Spleen (tissue), 11 donors: ENCODE results near the gene PTPRC. TPM values are rescaled to one million over a fixed set of nuclear protein-coding genes. Genes with fewer than 3 reads are reported as not detected.

Experiments
- DNase-seq: peaks from one replicate; pipeline ENCODE4 v3.0.0-alpha.2; 2020
- H3K27ac ChIP-seq, 8 donors: fragments of 200-600 bp; sonication (generic) in 7 of 8; 1 replicate in 4 of 8; 2 replicates in 4 of 8; pipeline versions ENCODE4 v1.5.0 to v1.8.0; 2016 to 2021; ENCODE audit warnings: inconsistent platforms in 4 of 8, mild to moderate bottlenecking in 4 of 8, moderate library complexity in 1 of 8
- H3K27me3 ChIP-seq, 7 donors: fragments of 200-600 bp; sonication (generic) in 6 of 7; replicated peaks in 1 of 7; 1 replicate in 4 of 7; 2 replicates in 3 of 7; pipeline versions ENCODE4 v1.5.0 to v1.8.0; 2016 to 2021; ENCODE audit warnings: inconsistent platforms in 3 of 7, mild to moderate bottlenecking in 1 of 7
- H3K36me3 ChIP-seq, 6 donors: fragments of 200-600 bp; sonication (generic) in 5 of 6; 1 replicate in 4 of 6; 2 replicates in 2 of 6; pipeline versions ENCODE4 v1.5.0 to v1.8.0; 2016 to 2021; ENCODE audit warnings: inconsistent platforms in 2 of 6
- H3K4me1 ChIP-seq, 6 donors: fragments of 200-600 bp; sonication (generic) in 5 of 6; 1 replicate in 3 of 6; 2 replicates in 3 of 6; pipeline versions ENCODE4 v1.5.0 to v1.8.0; 2016 to 2021; ENCODE audit warnings: inconsistent platforms in 3 of 6
- H3K4me3 ChIP-seq, 8 donors: fragments of 200-600 bp; sonication (generic) in 7 of 8; 1 replicate in 4 of 8; 2 replicates in 4 of 8; pipeline versions ENCODE4 v1.5.0 to v1.8.0; 2016 to 2021; ENCODE audit warnings: inconsistent platforms in 4 of 8, mild to moderate bottlenecking in 4 of 8, moderate library complexity in 2 of 8
- H3K9me3 ChIP-seq, 8 donors: fragments of 200-600 bp; sonication (generic) in 7 of 8; 1 replicate in 4 of 8; 2 replicates in 4 of 8; pipeline versions ENCODE4 v1.5.0 to v1.8.0; 2016 to 2021; ENCODE audit warnings: inconsistent platforms in 4 of 8
- CTCF ChIP-seq, 11 experiments: fragments of 200-600 bp in 7 of 11; fragments of 450-650 bp in 4 of 11; sonication (generic) in 4 of 11; IDR thresholded peaks in 8 of 11; conservative IDR thresholded peaks in 3 of 11; 1 replicate in 7 of 11; 2 replicates in 4 of 11; pipeline versions ENCODE4 v1.4.0 to v1.8.0; 2016 to 2021; ENCODE audit warnings: antibody characterized with exemption in 11 of 11, inconsistent platforms in 4 of 11, mild to moderate bottlenecking in 1 of 11
- POLR2A ChIP-seq, 3 donors: fragments of 450-650 bp; IDR thresholded peaks; one replicate each; pipeline ENCODE4 v1.5.1; 2017; ENCODE audit warnings: antibody characterized with exemption in 3 of 3, mild to moderate bottlenecking in 1 of 3
- POLR2AphosphoS5 ChIP-seq, 3 donors: sonication (generic); formaldehyde crosslinking; IDR thresholded peaks; one replicate each; pipeline ENCODE4 v1.5.1; 2017; ENCODE audit warnings: antibody characterized with exemption in 3 of 3
- WGBS, 5 donors: extraction: QIAGEN DNeasy Blood & Tissue Kit in 3 of 5; methylation state at CpG; one replicate each; pipeline versions ENCODE4 v1.1.5 to v1.1.7; 2013 to 2018; 5-methylcytosine and 5-hydroxymethylcytosine counted together
- intact Hi-C: fragments of 100-400 bp; cut with DNase I; formaldehyde crosslinking; loops from one replicate; pipeline ENCODE4 v1.15.0; 2023; ENCODE audit warnings: low total_unique reads
- polyA plus RNA-seq, 3 donors: library from polyadenylated mRNA; stranded (reverse); fragments of 200-250 nt; gene quantifications; one replicate each; pipeline ENCODE4 v1.2.1, GENCODE V29; 2013
- total RNA-seq, 7 donors: library from RNA; depleted of rRNA in 3 of 7; stranded (reverse); fragments of >200 nt in 3 of 7; fragmentation: NEBNext Ultra II Directional in 4 of 7; extraction: Animal tissue kit (Norgen Biotek cat#: 25700) in 4 of 7; gene quantifications; one replicate each; pipeline versions ENCODE4 v1.1.0 to v1.2.1, GENCODE V29; 2016 to 2021
- donor health status: healthy with polysubstance abuse.
- donor health status: DM: no; HTN: no; CAD: no; lungs with moderate emphysema.
- donor health status: DM: no; HTN: no; CAD: no.
- donor health status: Bipolar disorder and iron deficiency.
- donor health status: healthy.
- donor health status: DM: no; HTN: no; CAD: no.
- donor health status: DM: yes; HTN: yes; CAD: no.

PTPRC gene
- total and polyA plus RNA-seq, 10 donors: 79.2 to 716 (median 476) TPM

- H3K4me1 ChIP-seq: peaks cover 3 to 78% (median 53%) of the 10 kb centered on the region in 6 donors
- H3K27me3 ChIP-seq: no peaks in the 10 kb centered on the region
- H3K9me3 ChIP-seq: no peaks in the 10 kb centered on the region
- H3K27ac ChIP-seq: peak overlapping the region in 7 of 8 donors; percentile 10 to 95 (median 90)
- no peaks in the 10 kb centered on the region for H3K36me3 ChIP-seq
- no peak for DNase-seq
- intact Hi-C loops: no loop called here
- H3K4me3 ChIP-seq: no peak overlapping the region
- TF ChIP-seq CTCF (IDR thresholded peaks at IDR 0.05 in 8 of 11, conservative IDR thresholded peaks at IDR 0.05 in 3 of 11) (no peak), POLR2AphosphoS5 (IDR thresholded peaks at IDR 0.05) (no peak), POLR2A (IDR thresholded peaks at IDR 0.05) (no peak)
Observed at GRCh38 chr1:198635964-198636363, 2.9 kb upstream of the PTPRC start.

- peak overlapping the region; percentile 10 to 95 (median 91) for H3K27ac ChIP-seq
- WGBS, 5 donors: 77 to 87% (median 82%) methylated on average over 2 of the region's 2 CpGs
- TF ChIP-seq POLR2AphosphoS5 (IDR thresholded peaks at IDR 0.05) (no peak), POLR2A (IDR thresholded peaks at IDR 0.05) (no peak), CTCF (IDR thresholded peaks at IDR 0.05 in 8 of 11, conservative IDR thresholded peaks at IDR 0.05 in 3 of 11) (no peak)
- peaks cover 3 to 73% (median 50%) of the 10 kb centered on the region in 6 donors for H3K4me1 ChIP-seq
- no peaks in the 10 kb centered on the region for H3K27me3 ChIP-seq
- H3K36me3 ChIP-seq: peaks cover 0 to 3% (median 0%) of the 10 kb centered on the region in 6 donors
- H3K9me3 ChIP-seq: no peaks in the 10 kb centered on the region
- H3K4me3 ChIP-seq: no peak overlapping the region
- intact Hi-C loops: no loop called here
- no peak for DNase-seq
Observed at GRCh38 chr1:198636391-198636790, 2.4 kb upstream of the PTPRC start.

GRCh38 chr1:198637157-198637556, 1.7 kb upstream of the PTPRC start:
- intact Hi-C loops: no loop called here
- Histone ChIP-seq H3K9me3 (no peaks in the 10 kb centered on the region), H3K27ac (peak overlapping the region; percentile 49 to 95 (median 92)), H3K4me1 (peaks cover under 1 to 72% (median 44%) of the 10 kb centered on the region in 6 donors), H3K27me3 (no peaks in the 10 kb centered on the region), H3K36me3 (peaks cover 0 to 6% (median 0%) of the 10 kb centered on the region in 6 donors), H3K4me3 (no peak overlapping the region)
- no peak for DNase-seq
- TF ChIP-seq CTCF (IDR thresholded peaks at IDR 0.05 in 8 of 11, conservative IDR thresholded peaks at IDR 0.05 in 3 of 11) (no peak), POLR2A (IDR thresholded peaks at IDR 0.05) (no peak), POLR2AphosphoS5 (IDR thresholded peaks at IDR 0.05) (no peak)
- 57 to 72% (median 65%) methylated on average over 2 of the region's 2 CpGs for WGBS, 5 donors

- peaks cover 0 to 72% (median 42%) of the 10 kb centered on the region in 6 donors for H3K4me1 ChIP-seq
- peak overlapping the region; percentile 86 to 95 (median 92) for H3K27ac ChIP-seq
- intact Hi-C loops: no loop called here
- WGBS, 5 donors: 54 to 83% (median 66%) methylated on average over 1 of the region's 1 CpG
- H3K4me3 ChIP-seq: peak overlapping the region in 1 of 8 donors; percentile 73
- H3K9me3 ChIP-seq: no peaks in the 10 kb centered on the region
- H3K36me3 ChIP-seq: peaks cover 0 to 7% (median 0%) of the 10 kb centered on the region in 6 donors
- no peak for TF ChIP-seq CTCF (IDR thresholded peaks at IDR 0.05 in 8 of 11, conservative IDR thresholded peaks at IDR 0.05 in 3 of 11)
- no peak for TF ChIP-seq POLR2AphosphoS5 (IDR thresholded peaks at IDR 0.05)
- no peak for TF ChIP-seq POLR2A (IDR thresholded peaks at IDR 0.05)
- no peaks in the 10 kb centered on the region for H3K27me3 ChIP-seq
- DNase-seq: no peak
Observed at GRCh38 chr1:198637916-198638437, 863 bp upstream of the PTPRC start.
